HG02610 (cell line): ENCODE results near the gene B4GALNT4.
"Not testable (repeated sequence)": the region's sequence is repeated elsewhere in the genome, so short reads cannot be mapped to it uniquely, and the experiment has no call there.

Experiments used
- ATAC-seq: cut with Tn5 transposase; IDR thresholded peaks from one replicate; pipeline ENCODE4 v1.9.1; 2021; ENCODE audit warnings: mild to moderate bottlenecking, moderate library complexity; ENCODE audit not compliant: unreplicated experiment

The B4GALNT4 gene

DNA sequence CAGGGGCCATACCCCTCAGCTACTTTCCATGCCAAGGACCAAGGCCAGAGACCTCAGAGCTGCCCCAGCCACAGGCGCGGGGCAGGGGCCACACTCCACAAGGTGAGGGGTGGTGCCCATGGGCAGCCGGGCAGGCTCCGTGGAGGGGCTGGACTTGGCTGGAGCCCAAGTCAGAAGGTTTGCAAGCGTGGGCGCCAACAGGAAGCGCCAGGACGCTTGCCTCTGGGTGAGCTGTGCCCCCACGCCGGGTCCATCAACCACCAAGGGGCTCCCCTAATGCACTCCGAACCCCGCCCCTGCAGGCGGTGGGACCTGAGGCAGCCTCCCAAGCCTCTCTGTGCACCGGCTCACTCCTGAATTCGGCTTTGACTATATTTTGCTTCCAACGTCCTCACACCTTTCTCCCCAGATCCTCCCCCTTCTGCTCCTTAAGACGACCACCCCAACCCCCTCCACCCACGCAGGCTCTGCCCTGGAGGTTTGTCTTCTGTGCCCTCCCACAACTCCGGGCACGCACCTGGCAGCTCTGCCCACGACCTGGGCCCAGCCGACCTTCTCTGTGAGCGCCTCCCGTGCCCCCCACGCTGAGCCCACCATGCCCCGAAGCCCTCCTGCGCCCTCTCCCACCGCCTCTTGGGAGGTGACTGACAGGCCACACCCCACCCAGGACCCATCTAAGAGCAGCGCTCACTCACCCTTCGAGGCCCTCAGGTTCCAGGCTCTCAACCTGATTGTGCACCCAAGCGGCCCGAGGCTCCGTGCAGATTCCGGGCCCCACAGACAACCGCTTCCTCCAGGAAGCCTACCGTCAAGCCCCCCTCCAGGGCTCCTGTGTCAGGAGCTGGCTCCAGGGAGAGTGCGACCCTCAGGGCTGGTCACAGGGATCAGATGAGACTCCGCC, 22.1 kb downstream of the B4GALNT4 start:
- no peak for ATAC-seq

DNA sequence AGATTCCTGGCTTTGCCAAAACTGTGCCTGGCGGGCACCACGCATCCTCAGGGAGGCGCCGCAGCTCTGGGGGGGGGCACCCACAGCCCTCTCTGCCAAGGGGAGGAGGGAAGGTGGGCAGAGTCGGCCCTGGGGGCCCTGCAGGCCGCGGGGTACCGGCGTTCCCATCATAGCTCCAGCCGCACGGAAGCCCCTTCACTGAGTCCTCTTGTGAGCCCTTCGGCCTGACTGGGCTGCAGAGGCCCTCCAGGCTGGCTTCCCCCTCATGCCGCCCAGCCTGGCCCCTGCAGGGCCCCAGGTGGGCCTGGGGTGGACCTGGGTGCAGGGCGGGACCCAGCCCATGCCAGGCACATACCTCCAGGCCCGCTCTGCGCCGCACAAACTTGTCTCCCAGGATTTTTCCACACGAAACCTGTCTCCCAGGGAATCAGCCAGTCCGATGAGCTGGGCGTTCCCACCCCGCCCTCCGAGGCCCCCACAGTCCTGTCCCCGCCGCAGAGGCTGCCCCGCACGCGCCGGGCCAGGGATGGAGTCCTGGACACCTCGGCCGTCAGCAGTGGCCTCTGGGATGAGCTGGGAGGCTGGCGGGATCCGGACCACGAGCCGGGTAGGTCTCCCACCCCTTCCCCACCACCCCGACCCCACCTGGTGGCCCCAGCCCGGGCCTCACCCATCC, 22.9 kb downstream of the B4GALNT4 start:
- ATAC-seq: no peak

DNA sequence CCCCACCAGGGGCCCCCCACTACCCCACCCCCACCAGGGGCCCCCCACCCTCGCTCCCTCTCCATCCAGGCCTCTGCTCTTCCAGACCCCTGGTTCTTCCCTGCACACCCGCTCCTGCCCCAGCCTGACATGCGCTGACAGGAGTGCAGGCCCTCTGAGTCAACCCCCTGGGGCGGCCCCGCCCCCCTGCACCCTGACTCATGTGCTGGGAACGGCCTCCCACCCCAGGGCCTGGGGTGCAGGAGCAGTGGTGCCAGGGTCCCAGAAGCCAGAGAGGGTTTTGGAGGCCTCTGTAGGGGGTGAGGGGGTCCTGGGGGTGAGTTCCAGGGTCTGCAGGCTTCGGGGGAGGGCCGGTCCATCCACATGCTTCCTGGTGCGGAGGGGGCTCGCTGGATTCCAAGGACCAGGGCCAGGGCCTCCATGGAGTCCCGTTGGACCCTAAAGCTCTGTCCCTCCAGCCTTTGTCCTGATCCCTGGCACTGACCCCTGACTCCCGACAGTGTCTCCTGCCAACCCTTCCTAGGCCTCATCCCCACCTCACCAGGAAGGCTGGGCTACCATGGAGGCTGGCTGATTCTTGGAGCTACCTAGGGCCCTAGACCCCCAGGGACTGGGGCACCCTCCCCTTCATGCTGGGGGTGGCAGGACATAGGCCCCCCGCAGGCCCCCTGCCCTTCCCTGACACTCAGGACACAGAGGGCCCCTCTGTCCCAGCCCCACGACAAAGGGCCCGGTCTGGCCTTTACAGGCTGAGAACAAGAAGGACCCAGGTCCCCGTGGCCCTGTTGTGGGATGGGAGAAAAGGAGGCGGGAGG, 24.1 kb downstream of the B4GALNT4 start:
- ATAC-seq: no peak

DNA sequence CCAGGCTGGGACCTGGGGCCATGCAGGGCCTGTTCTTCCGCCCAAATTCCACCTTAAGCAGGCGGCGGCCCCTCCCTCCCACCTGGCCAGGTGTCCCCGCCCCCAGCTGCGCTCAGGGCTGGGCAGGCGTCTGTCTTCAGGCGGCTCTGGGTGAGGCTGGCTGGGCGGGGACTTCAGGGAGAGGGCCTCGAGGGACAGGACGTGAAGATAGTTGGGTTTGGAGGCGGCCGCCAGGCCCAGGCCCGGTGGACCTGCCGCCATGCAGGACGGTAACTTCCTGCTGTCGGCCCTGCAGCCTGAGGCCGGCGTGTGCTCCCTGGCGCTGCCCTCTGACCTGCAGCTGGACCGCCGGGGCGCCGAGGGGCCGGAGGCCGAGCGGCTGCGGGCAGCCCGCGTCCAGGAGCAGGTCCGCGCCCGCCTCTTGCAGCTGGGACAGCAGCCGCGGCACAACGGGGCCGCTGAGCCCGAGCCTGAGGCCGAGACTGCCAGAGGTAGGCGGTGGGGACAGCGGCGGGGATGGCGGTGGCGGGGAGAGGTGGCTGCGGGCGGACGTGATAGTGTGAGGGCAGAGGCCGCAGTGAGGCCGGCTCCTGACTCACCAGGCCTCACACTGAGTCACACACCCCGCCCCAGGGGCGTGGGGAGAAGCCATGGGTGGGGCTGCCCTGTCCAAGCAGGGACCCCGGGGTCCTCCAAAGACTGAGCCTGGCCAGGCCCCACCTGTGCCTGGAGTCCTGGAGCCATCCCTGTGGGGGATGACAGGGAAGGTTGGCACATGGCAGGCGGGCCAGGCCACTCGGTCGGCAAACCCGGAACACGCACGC, 24.9 kb downstream of the B4GALNT4 start, which contains the start of gene PKP3:
TSS of gene PKP3 (plus strand) at position 176 of the 824 bp plus-strand sequence. CDS start at position 260, 84 bp downstream.
- no peak for ATAC-seq

DNA sequence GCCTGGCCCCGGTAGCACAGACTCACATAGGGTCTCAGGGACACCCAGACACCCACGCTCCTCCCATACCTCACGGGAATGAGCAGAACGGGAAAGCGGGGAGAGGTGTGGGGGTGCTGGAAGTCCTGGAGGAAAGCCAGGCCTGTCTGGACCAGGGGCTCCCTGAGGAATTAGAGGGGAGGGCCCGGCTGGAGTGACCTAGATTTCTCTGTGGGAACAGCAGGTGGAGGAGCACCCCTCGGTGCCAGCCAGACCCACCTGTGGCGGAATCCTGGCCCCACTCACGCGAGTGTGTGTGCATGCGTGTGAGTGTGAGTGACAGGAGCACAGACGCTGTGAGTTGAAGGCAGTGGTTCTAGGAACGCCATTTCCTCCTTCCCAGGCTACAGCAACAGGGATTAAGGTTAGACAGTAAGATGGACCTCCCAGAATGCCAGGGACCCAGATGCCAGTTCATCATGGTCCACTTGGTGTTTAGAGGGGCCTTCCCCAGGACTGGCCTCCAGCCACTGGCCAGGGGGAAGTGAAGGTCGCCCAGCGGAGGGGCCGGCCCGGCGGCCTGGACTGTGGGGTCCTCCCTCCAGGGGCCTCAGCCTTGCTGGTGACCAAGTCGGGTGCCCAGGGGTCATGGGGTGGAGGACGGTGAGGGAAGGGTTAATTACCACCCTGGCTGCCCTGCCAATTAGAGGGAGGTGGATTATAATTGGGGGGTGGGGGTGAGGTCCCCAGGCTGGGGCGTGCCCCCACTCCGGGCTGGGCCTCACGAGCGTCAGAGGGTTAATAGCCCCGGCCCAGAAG, 25.8 kb downstream of the B4GALNT4 start:
- no peak for ATAC-seq

DNA sequence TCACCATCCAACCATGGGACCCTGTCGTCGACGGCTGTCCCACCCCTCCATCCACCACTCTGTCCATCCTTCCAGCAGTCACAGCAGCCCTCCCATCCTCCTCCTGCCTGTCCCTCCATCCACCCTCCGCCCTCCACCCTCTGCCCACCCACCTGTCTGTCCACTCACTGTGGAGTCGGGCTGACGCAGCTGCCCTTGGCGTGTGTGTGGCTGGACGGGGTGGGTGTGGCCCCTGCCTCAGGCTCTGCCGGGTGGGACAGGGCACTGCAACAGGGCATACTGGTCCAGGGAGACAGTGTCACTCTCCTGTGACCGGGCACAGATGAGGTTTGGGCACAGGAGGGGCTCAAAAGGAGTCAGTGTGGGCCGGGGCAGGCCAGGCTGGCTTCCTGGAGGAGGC, 26.6 kb downstream of the B4GALNT4 start:
- no peak for ATAC-seq

DNA sequence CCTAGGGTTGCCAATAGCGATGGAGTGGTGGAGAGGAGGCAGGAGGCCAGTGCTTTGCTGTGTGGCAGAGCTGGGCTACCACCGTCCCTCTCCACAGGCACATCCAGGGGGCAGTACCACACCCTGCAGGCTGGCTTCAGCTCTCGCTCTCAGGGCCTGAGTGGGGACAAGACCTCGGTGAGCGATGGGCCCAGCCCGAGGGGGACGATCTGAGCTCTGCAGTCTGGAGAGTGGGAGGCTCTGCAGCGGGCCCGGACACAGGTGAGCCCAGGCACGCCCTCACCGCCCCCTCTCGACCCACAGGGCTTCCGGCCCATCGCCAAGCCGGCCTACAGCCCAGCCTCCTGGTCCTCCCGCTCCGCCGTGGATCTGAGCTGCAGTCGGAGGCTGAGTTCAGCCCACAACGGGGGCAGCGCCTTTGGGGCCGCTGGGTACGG, 27.2 kb downstream of the B4GALNT4 start:
- ATAC-seq: no peak

DNA sequence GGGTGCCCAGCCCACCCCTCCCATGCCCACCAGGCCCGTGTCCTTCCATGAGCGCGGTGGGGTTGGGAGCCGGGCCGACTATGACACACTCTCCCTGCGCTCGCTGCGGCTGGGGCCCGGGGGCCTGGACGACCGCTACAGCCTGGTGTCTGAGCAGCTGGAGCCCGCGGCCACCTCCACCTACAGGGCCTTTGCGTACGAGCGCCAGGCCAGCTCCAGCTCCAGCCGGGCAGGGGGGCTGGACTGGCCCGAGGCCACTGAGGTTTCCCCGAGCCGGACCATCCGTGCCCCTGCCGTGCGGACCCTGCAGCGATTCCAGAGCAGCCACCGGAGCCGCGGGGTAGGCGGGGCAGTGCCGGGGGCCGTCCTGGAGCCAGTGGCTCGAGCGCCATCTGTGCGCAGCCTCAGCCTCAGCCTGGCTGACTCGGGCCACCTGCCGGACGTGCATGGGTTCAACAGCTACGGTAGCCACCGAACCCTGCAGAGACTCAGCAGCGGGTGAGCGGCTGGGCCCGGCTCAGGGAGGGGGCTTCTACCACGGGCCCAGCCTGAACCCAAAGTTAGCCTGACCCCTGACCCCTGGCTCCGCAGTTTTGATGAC, 27.7 kb downstream of the B4GALNT4 start:
- peak; percentile 65 for ATAC-seq

DNA sequence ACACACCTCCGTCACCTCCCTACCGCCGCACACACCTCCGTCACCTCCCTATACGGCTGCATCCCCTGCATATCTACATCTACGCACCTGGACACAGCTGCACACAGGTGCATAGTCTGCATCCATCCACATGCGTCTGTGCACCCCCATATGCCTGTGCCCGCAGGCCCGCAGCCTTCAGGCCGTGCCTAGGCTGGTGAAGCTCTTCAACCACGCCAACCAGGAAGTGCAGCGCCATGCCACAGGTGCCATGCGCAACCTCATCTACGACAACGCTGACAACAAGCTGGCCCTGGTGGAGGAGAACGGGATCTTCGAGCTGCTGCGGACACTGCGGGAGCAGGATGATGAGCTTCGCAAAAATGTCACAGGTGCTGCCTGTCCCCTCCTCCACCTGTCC, 29.5 kb downstream of the B4GALNT4 start:
- no peak for ATAC-seq

DNA sequence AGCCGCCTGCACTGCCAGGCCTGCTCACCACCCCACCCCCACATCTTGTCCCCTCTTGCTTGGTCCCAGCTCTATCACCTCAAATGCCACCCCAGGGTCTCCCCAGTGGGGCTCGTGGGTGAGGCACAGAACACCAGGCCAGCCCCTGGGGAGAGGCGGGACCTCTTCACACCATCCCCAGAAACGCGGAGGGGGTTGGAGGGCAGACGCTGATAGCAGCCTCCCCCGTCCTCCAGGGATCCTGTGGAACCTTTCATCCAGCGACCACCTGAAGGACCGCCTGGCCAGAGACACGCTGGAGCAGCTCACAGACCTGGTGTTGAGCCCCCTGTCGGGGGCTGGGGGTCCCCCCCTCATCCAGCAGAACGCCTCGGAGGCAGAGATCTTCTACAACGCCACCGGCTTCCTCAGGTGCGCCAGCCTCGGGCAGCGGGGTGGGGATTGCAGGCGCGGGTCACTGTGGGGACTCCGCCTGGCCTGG, 30.5 kb downstream of the B4GALNT4 start:
- no peak for ATAC-seq

DNA sequence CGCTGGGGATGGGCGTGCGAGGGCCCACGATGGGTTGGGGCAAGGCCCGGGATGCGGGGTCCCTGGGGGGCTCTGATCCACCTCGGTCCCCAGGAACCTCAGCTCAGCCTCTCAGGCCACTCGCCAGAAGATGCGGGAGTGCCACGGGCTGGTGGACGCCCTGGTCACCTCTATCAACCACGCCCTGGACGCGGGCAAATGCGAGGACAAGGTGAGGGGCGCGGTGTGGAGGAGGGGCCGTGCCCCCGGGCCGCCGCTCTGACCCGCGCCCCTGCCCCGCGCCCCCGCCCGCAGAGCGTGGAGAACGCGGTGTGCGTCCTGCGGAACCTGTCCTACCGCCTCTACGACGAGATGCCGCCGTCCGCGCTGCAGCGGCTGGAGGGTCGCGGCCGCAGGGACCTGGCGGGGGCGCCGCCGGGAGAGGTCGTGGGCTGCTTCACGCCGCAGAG, 31.0 kb downstream of the B4GALNT4 start:
- ATAC-seq: no peak

DNA sequence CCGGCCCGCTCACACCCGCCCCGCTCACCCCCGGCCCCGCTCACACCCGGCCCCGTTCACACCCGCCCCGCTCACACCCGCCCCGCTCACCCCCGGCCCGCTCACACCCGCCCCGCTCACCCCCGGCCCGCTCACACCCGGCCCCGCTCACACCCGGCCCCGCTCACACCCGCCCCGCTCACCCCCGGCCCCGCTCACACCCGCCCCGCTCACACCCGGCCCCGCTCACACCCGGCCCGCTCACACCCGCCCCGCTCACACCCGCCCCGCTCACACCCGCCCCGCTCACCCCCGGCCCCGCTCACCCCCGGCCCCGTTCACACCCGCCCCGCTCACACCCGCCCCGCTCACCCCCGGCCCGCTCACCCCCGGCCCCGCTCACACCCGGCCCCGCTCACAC, 31.9 kb downstream of the B4GALNT4 start:
- ATAC-seq: not testable (repeated sequence)

DNA sequence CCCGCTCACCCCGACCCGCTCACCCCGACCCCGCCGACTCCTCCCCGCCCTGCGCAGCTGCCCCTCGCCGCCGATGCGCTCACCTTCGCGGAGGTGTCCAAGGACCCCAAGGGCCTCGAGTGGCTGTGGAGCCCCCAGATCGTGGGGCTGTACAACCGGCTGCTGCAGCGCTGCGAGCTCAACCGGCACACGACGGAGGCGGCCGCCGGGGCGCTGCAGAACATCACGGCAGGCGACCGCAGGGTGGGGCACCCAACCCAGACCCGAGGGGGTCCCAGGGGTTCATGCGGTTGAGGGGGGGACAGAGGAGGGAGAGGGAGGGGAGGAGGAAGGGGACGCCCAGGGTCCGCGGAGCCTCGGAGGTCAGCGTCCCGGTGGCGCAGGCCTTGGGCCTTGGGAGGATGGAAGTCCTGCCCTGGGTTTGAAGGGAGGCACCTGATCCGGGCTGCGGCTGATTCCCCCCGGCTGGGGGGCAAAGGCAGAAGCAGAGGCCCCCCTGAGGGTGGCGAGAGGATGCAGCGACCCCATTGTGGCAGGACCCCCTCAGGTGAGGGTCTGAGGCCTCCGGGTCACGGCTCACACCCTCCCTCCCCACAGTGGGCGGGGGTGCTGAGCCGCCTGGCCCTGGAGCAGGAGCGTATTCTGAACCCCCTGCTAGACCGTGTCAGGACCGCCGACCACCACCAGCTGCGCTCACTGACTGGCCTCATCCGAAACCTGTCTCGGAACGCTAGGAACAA, 33.9 kb downstream of the B4GALNT4 start:
- ATAC-seq: no peak

DNA sequence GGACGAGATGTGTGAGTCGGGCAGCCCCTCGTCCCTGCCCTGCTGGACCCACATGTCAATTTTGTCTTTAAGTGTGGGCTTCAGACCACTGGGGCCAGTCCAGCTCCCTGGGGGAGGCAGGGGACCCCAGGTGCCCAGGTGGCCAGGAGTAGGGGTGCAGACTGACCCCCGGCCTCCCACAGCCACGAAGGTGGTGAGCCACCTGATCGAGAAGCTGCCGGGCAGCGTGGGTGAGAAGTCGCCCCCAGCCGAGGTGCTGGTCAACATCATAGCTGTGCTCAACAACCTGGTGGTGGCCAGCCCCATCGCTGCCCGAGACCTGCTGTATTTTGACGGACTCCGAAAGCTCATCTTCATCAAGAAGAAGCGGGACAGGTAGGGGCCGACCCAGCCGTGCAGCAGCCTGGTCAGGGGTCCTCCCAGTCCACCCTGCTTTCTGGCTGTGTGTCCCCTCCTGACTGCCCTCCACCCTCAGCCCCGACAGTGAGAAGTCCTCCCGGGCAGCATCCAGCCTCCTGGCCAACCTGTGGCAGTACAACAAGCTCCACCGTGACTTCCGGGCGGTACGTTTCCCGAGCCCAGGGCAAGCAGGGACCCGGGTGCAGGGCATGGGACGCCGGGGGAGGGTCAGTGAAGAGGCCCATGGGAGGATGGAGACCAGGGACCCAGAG, 34.6 kb downstream of the B4GALNT4 start:
- no peak for ATAC-seq

DNA sequence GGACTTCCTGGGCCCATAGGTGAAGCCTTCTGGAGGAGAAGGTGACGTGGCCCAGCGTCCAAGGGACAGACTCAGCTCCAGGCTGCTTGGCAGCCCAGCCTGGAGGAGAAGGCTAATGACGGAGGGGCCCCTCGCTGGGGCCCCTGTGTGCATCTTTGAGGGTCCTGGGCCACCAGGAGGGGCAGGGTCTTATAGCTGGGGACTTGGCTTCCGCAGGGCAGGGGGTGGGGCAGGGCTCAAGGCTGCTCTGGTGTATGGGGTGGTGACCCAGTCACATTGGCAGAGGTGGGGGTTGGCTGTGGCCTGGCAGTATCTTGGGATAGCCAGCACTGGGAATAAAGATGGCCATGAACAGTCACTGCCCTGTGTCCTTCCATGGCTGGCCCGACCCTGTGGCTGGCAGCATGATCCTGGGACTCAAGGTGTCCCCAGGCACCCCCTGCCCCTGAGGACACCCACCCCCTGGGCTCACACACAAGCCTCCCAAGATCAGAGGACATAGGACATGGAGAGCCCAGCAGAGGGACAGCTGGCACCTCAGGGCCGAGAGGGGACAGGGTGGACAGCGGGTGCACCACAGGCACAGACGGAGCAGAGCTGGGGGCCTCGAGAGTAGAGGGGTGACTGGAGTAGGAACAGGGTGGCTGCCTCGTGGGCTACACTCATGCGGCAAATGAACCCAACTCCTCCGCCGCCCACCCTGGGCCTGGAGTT, 35.4 kb downstream of the B4GALNT4 start:
- ATAC-seq: no peak

DNA sequence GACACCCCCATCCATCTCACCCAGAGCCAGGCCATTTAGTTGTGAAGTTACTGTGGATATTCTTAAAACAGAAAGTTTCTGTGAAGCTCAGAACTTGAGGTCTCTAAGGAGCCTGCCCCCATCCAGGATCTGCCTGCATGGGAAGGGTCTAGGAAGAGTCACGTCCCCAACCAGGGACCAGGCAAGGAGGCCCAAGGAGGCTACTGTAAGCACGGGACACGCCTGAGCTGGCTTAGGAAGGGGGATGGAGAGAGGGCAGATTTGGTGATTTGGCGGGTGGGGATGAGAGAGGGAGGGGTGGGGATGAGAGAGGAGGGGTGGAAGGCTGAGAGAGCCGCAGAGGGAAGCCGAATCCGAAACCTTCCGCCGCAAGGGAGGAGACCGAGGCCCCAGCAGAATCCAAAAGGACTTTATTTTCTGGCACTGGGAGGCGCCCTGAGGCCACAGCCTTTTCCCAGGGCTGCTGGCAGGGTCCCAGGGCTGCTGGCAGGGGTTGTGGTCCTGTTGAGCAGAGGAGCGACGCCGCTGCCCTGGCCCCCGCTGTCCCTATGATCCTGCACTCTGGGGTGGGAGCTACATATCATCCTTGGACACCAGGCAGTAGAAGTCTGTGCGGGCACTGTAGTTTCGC, 36.1 kb downstream of the B4GALNT4 start:
- no peak for ATAC-seq
